Activated CD4-positive, CD25-positive, alpha-beta regulatory T cell (primary cell): ENCODE results near the gene OR2T4.

ENCODE experiments used
- DNase-seq, 4 experiments: peaks; one replicate each; lab custom pipeline; 2025; lab: John Stamatoyannopoulos, UW

The OR2T4 gene, protein sequence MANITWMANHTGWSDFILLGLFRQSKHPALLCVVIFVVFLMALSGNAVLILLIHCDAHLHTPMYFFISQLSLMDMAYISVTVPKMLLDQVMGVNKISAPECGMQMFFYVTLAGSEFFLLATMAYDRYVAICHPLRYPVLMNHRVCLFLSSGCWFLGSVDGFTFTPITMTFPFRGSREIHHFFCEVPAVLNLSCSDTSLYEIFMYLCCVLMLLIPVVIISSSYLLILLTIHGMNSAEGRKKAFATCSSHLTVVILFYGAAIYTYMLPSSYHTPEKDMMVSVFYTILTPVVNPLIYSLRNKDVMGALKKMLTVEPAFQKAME

DNA sequence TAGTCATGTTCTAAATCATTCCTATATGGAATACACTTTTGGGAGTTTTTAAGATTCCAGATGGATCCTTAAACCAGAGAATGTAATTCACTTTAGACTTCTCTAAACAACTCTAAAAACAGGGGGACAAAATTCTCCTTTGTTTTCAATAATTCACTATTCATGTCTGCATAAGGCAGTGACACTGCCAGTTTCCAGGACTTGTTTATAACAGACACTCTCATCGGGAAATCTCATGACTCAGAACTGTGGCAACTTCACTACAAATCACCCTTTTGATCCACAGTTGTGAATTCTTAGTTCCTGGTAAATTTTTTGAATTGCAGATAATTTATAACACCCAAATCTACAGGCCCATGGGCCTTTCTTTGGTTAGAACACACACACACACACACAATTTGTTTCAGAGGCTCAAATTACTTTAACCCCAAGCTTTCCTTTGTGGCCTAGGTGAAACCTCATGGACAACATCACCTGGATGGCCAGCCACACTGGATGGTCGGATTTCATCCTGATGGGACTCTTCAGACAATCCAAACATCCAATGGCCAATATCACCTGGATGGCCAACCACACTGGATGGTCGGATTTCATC is at the start of gene OR2T4:
Gene OR2T4 (plus strand): TSS at position 545 of the 595 bp plus-strand sequence. CDS start 0 bp downstream, at position 545.
- no peak for DNase-seq

DNA sequence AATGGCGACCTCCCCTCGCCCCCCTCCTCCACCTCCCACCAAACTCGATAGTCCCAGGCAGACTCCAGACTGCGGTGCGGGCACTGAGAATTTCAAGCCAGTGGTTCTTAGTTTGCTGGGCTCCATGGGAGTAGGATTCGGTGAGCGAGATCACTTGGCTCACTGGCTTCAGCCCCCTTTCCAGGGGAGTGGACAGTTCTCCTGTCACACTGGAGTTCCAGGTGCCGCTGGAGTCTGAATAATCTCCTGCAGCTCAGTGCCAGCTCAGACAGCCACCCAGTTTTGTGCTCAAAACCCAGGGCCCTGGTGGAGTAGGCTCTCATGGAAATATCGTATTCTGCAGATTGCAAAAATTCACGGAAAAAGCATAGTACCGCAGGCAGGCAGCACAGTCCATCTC is 44.7 kb upstream of the OR2T4 start:
- no peak for DNase-seq

DNA sequence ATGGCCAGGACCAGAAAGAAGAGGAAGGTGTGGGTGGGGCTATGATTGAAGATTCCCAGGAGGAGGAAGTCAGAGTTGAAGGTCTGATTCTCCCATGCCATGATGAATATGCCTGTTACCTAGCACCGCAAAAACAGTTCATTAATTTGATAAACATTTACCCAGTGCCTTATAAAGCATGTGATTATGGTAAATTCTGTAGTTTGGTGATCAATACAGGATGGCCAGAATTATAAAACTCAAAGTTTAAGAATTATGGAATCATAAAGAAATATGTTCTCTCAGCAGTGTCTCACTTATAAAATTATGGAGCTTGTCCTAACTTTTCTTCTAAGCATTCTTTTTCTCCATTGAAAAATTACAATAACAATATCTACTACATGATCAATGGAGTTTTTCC is 37.0 kb upstream of the OR2T4 start, which contains the start of gene OR2M7:
Gene OR2M7 (minus strand): TSS at position 101 of the 400 bp plus-strand sequence. CDS start 0 bp downstream, at position 101.
- no peak for DNase-seq

DNA sequence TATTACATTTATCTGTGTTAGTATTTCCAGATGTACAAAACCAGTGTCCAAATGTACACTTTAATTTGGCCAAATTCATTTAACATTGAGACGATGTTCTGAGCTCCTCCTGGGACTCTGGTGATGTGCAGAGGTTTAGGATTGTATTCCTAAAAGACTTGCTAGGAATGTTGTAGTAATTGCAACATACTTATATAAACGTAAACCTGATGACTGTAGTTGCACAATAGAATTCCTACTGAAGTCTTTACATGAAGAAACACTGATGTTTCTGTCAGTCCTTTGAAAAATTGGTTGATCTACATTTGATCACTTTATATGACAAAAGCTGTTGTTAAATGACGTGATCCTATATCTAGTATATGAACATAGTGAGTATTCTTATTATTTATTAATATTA is 18.0 kb upstream of the OR2T4 start:
- DNase-seq = no peak

DNA sequence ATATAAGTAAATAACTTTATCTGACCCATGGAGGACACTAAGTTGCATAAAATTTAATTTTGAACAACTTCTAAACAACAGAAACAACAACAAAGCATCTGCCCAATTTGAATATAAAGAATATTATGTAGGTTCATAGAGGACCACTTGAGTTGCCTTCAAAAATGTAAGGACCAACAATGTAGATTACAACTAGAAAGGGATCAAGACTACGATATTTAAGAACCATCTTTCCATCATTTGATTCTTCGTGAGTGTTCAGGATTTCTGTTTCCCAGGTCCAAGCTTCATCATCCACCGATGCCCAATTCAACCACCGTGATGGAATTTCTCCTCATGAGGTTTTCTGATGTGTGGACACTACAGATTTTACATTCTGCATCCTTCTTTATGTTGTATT is 13.0 kb upstream of the OR2T4 start, which contains the start of gene OR14C36:
Gene OR14C36 (plus strand): TSS at position 301 of the 400 bp plus-strand sequence. CDS start 0 bp downstream, at position 301.
- no peak for DNase-seq

DNA sequence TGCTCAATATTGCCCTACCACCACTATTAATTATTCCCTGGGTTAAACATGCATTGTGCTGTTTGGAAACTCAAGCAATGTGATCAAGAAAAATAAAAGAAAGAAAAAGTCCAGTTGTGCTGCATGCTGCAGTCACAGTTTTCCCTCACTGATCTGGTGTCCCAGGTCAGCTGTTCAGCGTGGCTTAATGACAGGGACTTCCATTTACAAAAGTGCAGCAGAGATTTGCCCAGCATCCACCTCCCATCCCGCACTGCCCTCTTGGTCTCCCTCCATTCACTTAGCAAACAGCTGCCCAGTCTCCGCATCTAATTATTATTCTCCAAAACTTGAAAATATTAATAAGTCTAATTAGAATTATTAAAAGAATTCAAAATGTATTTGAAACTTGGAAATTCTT is 2.0 kb upstream of the OR2T4 start:
- DNase-seq = no peak

DNA sequence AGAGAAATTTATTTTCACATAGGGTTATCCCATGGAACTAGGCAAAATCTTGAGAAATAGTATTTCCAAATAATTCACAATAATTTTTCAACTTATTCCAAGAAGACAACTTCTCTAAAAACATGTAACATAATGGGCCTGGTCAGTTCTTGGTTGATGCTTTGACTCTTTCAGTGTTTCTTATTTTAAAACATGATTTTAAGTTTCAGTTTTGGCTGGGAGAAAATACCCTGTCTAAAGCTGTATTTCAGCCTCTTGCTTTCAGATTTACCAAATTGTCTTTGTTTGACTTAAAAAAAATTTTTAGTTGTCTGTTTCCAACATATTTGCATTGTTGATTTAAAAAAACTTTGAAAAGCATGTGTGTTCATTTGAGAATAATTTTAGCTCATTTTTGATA is 5.1 kb downstream of the OR2T4 start:
- DNase-seq = no peak

DNA sequence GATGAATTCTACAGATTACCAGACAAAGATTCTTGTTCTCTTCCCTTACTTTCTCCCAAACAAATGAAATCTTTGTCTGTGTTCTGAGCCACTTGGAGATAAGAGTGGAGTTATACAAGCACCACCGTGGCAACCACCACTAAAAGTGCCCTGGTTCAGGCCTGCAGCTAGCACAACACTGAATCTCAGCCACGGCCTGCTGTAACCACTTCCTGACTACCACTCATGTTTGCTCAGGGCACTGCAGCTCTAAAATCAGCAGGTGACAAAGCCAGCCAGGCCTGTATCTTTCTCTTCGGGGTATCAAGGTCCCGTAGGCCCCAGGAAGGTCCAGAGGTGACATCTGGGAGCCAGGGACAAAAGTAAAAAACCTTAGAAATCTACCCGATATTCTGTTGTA is 10.9 kb downstream of the OR2T4 start:
- no peak for DNase-seq

DNA sequence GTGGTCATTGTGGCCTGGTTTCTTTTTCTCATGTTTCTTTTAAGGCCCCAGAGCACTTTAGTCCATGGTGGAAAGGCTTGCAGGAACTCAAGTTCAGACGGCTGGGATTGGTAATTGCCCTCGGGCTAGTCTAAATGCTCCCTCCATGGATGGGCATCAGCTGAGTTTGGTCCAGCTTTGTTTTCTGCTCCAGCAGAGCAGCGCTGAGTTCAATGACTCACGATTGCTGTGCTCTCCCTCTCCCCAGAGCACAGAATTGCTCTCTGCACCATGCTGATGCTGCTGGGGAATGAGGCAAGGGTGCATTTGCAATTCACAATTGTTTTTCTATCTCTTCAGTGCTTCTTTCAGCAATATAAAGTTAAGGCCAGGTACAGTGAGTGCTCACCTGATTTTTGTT is 12.3 kb downstream of the OR2T4 start:
- DNase-seq = no peak

DNA sequence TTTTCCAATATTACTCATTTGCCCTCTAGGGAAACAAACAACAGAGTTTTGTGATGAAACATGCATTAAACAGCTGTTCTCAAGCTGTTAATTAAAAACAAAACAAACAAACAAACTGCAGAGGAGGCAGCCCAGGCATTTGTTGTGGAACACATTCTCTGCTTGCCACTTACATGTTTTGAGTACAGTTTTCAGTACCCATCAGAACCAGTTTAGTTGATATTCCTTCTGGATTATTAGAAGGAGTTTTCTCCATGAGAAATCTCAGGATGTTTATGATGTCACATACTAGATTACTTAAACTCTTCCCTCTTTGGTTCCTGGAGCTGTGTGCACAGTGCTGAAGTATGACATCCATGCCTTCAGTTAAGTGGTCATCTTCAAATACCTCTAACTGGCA is 14.0 kb downstream of the OR2T4 start, which contains the start of gene OR2T6:
Gene OR2T6 (plus strand): TSS at position 301 of the 400 bp plus-strand sequence. CDS start 11,863 bp downstream, outside the sequence.
- DNase-seq = no peak

DNA sequence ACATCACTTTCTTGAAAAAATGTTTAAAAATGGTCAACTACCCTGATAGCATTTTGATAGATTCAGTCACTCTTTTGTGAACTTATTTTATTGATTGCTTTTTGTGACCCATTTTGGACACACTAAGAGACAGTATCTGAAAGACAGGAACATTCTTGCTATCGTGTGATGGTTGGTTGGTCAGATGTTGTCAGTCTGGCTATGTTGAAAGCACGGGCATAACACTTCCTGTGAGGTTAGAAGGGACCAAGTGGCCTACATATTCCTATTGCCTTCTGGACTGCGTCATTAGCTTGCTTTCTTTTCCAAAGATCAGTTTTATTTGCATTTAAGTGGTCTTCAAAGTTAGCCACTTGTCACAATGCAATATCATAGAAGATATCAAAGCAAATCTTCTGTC is 15.5 kb downstream of the OR2T4 start:
- no peak for DNase-seq

DNA sequence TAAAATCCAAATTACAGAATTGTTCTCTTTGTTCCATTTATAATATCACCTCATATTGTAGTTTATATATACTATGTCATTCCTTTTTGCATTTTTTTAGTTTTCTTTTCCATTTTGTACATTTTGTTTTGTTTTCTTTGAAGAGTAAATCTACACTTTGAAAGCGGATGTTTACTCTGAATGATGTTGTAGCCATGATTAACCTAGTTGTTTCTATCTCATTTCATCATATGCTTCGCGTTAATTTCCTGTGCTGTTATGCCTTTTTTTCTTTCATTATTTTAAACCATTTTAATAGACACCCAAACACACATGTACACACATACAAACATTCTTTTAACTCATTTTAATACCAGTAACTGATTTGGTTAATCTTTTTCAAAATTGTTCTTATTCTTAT is 19.4 kb downstream of the OR2T4 start:
- DNase-seq = no peak

DNA sequence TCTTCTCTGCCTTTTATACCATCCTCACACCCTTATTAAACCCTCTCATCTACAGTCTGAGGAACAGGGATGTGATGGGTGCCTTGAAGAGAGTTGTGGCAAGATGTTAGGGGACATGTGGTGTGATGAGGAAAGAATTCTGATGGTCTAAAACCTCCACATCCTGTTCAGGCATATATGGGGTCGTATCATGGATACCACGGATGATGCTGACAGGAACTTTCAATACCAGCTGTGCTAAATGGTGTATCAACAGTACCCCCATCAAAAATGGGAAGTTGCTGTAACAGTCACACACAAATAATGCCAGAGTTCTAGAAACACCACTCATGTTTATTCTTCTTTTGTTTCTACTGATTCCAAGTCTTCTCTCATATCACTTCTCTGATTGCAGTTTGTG is 27.0 kb downstream of the OR2T4 start:
- no peak for DNase-seq

DNA sequence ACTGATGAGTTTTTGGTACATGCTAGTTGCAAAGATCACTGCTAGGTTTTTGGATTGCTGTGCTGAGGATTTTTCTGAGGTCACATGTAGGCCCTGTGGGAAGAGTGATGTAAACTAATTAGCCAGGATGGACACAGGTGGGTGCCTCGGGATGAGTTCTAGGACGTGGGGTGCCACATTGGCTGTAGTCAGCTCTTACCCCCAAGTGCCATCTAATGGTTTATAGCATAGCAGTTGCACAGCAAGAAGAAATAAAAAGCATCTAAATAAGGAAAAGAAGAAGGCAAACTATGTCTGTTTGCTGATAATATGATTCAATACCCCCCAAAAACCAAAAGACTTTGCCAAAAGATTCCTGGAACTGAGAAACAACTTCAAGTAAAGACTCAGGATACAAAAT is 31.6 kb downstream of the OR2T4 start:
- DNase-seq = no peak

DNA sequence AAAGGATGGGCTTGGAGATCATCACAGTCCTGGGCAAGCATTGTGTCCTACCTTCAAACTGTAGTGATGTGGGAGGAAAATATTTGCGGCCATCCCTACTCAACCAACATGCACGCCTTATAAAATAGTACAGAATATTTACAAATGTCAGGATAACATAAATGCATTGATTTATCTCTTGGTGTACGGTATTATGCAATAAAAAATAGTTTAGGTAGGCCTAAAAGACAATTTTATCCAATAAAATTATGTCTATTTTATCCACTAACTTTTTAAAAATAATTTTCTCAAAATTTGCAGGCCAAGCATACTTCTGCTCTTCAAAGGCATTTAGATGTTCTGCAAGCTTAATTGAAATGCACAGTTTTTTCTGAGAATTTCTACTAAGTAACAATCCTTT is 41.3 kb downstream of the OR2T4 start, which contains the start of gene OR2T1:
Gene OR2T1 (plus strand): TSS at position 301 of the 400 bp plus-strand sequence. CDS start 3,100 bp downstream, outside the sequence.
- no peak for DNase-seq

DNA sequence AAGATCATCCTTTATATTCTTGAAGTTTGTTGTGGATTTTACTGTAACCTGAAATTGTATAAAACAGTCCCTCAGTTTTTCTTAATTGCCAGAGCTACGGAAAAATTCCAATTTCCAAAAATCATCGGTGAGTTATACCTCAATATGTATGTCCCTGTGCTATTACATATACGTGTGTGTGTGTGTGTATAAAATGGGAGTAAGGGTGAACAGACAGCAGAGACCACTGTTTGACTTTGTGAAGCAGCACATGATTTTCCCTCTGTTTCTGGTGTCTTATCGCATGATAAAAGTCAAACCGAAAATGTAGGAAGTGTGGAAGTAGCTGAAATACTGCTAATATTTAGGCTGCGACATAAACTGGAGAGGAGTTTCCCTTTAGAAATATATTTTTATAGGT is 42.6 kb downstream of the OR2T4 start:
- DNase-seq = peak; percentile 47 to 61 (median 52)

DNA sequence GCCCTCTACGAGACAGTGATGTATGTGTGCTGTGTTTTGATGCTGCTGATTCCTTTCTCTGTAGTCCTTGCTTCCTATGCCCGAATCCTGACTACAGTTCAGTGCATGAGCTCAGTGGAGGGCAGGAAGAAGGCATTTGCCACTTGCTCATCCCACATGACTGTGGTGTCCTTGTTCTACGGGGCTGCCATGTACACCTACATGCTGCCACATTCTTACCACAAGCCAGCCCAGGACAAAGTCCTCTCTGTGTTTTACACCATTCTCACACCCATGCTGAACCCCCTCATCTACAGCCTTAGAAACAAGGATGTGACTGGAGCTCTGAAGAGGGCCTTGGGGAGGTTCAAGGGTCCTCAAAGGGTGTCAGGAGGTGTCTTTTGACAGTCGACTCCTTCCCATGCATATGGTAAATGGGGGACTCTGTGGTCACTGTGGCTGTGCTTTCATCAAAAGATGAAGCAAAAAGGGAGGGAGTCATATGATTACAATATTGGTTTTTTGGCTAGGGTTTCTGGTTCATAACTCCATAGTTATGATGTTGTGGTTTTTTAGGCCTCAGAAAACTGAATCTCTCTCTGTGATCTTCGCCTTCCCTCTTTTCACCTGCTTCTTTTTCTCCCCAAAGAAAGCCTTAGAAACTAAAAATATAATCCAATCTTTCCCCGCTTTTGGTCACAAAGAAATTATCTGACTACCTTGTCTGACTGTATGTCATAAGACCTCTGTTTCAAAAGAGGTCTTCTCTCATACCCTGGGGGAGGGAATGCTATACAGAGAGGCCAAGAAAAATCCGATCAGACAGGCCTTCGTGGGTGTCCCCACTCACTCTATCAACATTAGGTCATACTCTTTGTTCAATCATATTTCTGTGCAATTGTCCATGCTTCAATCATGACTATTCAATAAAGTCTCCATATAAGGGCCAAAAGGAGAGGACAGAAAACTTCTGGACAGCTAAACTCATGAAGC is 45.5 kb downstream of the OR2T4 start:
- DNase-seq = no peak
